GM03348 (cell line): ENCODE measurements around the gene PRDM2.

ENCODE experiments used
- DNase-seq: peaks from one replicate; pipeline ENCODE4 v3.0.0; 2012; ENCODE audit warnings: low spot score

PRDM2 gene

DNA sequence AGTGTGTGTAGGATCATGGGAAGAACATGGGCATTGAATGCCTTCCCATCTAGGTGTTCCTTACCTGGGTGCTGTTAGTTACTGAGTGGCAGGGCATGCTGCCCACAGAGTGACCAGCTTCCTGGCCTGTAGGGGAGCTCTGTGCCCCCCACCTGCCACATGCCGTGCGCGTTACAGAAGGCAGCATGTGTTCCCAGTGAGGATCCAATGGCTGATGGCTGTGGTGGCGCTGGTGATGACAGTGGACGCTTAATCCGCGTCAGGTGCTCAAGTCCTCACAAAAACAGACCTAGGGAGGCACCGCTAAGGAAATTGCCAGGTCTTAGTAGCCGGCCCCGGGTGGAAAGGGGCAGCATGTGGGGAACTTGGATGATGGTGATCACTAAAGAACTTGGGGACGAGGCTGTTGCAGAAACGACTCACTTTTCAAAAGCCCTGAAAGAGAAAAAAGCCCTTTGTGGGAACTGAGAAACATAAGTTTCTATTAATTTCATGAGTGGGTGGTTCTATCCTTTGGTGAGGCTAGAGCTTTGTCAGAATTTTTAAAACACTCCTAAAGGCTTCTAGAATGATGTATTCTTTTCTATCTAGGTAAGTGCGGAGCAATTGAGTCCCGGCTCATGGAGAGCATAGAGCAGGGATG is 93.2 kb downstream of the PRDM2 start:
- no peak for DNase-seq

DNA sequence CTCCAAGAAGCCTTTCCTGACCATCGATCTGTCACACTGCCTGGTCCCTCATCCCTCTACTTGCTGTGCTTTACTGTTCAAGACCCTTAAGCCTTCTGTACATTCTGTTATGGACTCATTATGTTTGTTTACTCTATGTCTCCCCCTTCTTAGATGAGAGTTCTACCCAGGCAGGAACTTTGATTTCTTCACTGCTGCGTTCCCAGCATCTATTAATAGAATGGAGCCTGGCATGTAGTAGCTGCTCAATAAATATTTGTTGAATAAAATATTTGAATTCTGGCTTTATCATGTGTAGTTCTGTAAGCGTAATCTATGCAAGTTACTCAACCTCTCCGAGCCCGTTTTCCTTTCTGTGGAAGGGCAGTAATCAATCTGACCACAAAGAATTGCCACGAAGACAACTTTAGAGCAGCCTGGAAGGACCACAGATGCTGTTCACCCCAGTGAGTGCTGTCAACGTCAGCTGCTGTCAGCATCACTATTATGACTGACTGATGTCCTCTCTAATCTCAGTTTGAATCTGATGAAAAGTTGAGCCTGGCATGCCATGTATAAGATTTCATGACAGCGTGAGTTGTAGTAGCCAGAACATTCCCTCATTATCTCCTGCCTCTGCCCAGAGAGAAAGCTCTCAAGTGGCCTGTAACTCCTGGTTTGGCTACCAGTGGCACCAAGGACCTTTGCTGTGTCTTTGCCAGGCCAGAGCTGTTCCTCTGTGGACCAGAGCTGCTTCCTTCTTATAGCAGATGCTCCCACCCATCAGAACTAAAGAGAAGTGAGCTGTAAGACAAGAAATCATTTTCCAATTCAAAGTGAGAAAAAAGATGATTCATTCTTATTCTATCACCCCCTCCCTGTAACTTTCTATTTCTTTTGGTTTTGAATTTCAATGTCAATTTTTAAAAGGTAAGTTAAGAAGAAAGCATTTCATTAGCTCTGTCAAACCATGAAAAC is 94.5 kb downstream of the PRDM2 start:
- DNase-seq = no peak

DNA sequence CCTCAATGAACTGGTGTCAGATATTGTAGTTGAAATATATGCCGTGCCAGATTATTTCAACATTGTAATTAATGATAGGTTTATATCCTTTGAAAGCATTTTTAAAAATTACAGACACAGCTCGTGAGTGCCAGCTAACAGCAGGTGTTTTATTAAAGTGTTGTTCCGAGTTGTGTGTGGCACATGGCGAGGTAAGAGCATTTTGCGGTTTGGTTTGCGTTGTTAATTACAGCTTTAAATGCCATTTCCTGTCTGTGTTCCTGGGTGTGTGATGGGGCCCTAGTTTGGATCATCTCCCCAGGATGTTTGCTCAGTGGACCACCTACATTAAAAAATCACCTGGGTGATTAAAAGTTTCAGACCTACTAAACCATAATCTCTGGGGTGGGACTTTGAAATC is 97.4 kb downstream of the PRDM2 start:
- DNase-seq = no peak

DNA sequence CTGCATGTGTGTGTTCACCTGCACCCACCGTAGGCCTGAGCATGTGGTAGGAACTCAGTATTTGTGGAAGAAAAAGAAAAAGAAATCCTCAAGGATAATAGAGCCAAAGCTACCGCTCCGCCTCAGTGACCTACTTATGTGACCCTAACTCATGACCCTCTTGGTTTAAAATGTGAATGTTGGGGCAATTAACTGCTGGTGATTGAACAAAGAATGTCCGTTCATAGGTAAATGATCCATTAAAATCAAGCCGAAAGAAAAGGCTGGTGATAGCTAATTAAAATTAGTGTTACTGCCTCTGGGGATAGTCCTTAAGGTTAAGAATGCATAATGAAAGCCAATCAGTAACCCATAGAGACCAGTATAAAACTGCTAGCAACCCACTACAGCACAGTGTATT is 98.1 kb downstream of the PRDM2 start:
- DNase-seq = no peak

DNA sequence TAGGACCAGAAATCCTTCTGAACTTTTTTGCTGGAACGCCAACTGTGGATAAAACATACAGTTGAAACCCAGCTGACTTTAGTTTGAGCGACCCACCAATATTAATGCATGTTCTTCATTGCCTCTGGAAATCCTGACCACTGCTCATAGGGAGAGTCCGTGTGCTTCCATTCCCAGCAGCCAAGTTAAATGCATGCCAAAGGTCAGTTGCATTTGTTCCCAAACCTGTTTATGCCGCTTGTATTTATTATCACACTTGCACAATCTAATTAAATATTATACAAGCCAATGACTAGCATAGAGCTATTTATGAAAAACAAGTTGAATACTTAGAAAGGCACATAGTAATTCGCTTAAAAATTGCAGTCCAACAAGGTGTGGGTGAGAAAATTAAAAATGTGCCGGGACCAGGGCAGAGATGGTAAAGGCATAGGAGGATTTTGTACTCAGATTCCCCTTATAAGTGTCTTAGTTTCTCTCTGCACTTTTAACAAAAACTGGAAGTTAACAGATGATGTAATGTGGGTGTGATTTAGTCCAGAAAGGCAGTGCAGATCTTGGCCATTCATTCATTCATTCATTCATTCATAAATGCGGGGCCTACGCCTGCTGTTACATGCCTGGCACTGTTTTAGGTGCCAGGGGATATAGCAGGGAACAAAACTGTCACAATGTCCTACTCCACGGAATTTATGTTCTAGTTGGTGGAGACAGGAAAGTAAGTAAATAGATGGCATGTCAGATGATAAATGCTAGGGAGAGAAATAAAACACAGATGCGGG is 99.7 kb downstream of the PRDM2 start:
- DNase-seq = no peak

DNA sequence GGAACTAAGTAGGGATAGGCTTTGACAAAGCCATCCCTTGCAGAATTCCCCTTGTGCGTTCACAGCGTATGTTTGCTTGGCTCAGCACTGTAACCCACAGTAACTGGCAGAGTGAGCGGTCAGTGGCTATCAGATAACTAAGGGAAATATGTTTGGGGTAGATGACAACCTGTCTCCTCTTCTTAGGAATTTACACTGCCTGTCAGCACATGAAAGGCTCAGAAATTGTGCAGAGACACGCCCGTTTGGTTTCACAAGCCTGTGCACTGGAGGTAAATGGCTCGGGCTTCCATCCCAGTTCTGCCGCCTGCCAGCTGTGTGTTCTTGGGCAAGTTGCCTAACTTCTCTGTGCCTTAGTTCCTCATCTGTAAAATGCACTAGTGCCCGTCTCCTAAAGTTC is 101.2 kb downstream of the PRDM2 start:
- no peak for DNase-seq

DNA sequence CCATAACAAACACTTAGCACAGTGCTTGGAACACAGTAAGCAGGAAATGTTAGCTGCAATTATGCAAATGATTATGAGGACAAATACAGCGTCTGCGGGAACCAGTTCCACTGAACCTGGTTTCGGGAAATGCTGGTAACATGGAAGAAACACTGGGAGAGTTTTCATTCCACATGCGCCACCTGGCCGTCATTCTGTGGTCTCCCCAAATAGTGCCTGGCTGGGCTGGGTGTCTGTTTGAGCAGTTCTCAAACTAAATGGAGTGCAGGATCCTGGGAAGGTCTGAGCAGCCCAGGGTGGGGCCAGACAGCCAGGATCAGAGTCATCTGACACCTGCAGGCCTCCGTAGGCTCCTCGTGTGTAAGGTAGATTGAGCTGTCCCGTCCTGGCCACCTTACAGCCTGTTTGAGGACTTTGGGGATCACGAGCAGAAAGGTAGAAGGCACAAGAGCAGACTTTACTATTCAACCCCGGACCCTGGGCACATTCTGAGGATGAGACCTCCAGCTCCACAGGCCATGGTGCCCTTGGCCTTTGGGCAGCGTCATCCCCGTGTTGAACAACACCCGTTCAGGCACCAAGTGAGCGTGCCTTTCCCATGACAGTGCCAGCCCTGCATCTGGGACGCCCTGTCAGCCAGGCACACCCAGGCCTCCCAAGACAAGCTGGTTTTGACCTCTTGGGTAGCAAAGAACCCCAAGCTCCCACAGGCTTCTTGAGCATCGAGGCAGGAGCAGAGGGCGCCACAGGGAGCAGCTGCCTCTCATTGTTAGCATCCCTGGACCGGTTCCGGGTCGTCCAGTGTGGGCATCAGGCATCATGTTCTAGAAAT is 101.9 kb downstream of the PRDM2 start:
- DNase-seq = no peak

DNA sequence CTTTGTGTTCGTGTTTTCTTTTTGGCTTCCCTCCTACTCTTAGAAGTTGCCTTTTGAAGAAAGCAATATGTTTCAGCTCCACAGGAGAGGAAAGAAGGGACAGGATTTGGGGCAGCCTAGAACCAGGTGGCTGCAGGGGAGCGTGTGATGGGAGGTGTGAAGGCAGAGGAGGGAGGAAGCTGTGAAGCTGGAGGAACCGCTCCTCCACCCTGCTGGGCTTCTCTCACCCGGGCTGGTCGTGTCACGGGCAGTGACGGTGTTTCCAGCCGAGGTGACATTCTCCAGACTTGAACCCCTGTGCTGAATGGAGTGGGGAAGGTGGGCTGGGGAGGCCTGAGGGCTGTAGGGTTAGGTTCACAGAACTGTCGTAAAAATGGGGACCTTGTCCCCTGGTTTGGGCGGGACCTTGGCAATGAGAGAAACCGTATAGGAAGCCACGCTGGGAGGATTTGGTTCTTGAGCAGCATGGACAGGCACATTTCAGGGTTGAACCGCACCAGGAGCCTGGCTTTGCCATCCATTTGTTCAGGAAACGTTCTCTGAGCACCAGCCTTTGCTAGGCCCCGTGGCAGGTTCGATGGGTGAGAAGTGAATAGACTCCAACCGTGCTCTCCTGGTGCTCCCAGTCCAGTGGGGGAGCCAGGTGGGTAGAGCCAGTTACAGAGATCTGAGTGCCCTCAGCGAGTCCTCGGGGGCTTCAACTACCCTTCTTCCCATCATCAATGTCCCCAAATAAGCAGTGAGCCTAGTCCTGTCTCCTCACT is 103.0 kb downstream of the PRDM2 start:
- no peak for DNase-seq

DNA sequence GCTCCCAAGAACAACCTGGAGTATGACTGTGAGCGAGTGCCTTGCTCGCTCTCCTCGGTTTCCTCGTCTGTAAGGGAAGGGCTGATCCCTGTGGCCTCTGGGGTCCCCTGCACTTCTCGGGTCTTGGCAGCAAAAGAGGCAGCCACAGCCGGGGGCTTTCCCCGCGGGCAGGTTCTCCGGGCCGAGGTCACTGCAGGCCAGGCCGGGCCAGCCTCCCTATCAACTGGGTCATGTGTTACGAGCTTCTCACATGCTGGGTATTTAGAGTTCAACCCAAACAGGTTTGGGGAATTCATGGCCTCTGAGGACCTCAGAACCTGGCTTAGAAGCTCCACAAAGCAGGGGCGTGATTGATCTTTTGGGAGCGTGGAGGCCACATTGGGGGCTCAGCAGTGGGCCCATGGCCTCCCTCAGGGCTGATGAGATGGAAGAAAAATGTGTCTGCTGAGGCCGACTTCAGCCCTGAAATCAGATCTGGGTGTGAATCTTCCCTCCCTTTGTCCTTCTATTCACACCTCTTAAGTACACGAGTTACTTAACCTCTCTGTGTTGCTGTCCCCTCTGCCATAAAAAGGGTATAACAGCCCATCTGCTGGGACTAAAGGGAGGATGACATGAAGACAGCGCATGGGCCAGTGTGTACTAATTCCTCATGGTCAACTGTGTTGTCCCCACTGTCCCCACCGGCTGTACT is 103.7 kb downstream of the PRDM2 start:
- no peak for DNase-seq

DNA sequence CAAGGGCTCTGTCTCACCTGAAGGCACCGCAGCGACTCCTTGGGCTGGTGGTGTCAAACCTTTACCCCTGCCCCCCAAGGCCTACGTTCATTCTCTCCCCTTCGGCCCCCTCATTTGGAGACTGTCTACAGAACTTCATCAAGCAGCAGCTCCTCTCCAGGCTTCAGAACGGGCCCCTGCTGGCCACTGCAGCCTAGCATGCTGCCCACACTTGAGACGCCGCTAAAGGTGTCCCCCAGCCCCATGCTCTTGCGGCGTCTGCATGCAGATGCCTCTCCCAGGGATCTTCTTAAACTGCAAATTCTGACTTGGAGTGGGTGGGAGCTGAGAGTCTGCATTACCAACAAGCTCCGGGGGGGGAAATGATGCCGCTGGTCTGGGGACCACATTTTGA is 104.2 kb downstream of the PRDM2 start:
- no peak for DNase-seq

DNA sequence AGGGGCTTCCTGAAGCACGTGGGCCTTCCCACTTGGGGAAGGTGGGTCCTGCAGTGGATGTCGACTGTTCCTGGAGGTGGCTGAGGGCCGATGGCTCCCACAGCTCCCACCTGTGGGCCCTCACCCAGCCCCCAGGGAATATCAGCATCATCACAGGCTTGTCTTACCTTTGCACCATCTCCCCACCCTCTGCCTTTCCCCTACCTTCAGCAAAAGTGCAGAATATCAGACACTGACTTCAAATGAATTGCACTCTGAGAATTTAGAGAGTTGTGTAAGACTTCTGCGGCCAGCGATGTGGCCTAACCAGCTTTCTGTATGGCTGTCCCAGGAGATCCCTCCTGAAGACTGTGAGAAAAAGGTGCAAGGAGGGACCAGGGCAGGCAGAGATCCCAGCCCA is 105.4 kb downstream of the PRDM2 start:
- no peak for DNase-seq

DNA sequence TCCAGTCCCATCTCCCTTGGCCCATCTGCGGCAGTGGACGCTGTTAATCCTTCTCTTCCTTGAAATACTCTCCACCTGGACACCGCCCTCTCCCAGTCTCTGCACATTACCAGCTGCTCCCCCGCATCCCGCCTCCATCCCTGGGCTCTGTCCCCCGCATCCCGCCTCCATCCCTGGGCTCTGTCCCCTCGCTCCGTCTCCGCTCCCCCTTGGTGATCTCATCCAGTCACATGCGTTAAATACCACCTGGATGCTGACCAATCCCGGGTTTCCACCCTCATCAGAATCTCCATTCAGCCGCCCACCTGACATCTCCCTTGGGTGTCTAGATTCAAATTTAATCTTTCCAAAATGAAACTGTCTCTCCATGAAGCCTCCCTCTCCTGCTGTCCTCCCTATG is 106.1 kb downstream of the PRDM2 start:
- DNase-seq = no peak

DNA sequence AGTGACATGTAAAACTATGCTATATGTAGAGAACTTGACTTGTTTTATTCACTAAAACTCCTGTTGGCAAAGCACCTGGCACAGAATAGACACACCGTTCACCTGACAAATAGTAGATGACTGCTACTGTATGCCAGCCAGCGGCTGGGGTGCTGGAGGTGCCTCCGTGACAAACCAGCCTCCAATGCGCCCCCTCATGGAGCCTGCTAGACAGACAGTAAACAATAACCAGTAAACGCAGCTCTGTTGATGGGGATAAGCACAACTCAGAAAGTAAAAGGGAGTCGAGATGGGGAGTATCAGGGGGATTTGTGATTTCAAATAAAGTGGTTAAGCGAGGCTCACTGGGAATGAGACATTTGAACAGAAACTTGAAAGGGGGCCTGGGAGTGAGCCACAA is 107.2 kb downstream of the PRDM2 start:
- DNase-seq = peak; percentile 41

DNA sequence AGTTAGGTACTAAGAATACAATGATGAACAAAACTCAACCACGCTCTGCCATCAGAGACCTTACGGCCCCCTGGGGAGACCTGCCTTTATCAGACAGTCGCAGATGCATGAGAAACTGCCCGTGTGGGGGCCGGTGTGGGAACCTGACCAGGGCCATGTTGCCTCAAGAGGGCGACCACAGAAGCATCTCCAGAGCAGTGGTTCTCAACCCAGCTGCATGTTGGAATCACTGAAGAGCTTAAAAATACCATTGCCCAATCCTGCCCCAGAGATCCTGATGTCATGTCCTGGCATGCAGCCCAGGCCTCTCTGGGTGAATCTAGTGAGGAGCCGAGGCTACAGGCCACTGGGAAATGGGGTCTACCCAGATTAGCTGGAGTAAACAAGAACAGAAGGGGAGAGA is 108.7 kb downstream of the PRDM2 start:
- no peak for DNase-seq

DNA sequence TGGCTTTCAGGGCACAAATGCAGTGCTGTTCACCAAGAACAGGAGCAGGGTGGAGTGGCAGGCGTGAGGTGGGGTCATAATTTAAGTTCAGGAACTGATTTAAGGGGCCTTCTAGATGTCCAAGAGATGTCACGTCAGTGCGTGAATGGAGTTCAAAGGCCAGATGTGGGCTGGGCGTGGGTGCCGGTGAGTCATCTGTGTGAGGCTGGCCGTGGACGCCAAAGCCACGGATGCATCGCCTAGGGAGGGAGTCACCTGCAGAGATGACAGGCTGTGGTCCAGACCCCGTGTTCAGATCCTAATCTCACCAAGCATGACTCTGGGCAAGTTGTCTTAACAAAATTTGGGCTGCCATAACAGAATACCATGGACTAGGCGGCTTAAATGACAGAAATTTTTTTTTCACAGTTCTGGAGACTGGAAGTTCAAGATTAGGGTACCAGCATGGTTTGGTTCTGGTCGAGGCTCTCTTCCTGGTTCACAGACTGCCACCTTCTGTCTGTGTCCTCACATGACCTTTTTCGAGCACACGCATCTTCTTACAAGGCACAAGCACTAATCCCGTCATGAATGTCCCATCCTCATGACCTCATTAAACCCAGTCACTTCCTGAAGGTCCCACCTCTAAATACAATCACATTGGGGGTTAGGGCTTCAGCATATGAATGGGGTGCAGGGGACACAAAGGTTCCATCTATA is 109.6 kb downstream of the PRDM2 start:
- DNase-seq = no peak

DNA sequence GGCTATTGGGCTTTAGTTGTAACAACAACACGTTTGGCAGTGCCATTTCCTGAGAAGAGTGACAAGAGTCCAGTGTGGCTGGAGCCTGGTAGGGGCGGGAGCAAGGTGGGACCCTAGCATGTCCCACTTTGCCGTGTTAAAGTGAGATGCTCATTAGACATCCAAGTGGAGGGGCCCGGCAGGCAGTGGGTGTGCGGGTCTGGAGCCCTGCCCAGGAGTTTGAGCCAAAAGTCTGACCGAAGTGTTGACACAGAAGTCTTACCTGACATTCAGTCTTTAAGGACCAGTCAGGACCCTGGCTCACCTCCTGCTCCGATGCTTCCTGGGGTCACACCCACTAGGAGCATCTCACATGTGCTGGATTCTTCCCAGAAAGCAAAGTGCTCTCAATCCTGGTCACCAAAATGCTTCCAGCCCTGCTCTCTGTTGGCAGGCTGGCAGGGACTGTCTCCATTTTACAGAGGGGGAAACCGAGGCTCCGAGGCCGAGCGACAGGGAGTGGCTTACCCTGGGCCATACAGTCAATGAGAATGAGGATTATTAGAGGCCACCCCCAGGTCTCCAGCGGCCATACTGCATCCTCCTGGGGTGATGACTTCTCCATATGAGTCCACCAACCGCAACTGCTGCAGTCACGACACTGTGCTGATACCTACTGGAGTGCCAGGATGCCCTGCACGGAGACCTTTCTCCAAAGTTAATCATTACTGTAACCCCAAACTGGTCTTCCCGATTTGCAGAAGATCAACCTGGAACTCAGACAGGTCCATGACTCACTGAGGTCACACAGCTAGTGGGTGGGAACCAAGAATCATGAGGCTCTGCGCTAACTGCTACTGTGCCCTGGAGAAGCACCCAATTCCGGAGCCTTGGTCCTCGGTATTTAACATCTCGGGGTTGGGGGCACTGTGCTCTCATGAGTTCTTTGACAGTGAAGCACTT is 112.7 kb downstream of the PRDM2 start:
- no peak for DNase-seq

DNA sequence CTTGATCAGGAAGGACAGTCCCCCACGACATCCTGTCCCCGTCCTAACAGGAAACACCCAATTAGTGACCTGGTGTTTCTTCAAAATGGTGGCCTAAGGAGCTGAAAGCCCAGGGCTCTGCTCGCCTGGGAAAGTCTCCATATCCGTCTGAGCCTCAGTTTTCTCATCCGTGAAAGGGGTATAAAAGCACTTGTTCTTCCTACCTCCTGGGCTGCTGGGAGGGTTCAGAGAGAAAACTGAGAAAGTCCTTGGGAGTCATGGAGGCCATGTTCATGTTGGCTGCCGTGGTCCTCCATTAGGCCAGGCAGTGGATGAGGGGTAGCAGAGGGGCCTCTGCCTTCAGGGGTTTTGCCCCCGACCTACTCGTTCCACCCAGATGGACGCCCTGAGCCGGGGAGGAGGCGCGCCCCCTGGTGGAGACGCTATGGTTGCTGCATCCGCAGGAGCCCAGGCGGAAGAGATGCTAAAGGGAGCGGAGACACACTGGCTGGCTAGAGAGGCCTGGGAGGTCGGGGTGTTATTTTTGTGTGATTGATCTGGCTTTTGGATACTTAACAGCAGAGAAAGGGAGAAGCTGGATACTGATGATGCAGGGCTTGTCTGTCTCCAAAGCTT is 113.5 kb downstream of the PRDM2 start:
- DNase-seq = peak; percentile 77

DNA sequence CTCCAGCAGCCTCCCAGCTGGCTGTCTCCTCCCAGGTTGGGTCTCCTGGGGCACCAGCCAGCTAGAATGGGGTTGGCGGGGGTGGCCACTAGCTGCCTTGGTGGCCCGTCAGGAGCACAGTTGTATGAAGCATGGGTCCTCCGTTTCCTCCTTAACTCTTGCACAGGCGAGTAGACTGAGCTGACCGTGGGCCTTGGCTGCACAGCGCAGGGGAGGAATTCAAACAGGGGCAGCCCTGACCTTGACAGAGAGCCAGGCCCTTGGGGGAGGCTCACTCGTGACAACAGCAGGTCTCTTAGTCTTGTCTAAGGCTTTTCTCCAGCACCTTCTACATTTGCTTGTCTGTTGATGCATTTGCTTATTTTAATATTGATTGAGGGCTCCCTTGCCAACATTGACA is 114.1 kb downstream of the PRDM2 start:
- no peak for DNase-seq
